ENCODE measurements around the gene BBX.

GRCh38 chr3:107668963-107669362, 146.2 kb downstream of the BBX start:
- no peak for TF ChIP-seq ZFP30 (CRISPR knock-in tag; IDR thresholded peaks at IDR 0.05)
- no peak for TF ChIP-seq BACH2 (CRISPR knock-in tag; IDR thresholded peaks at IDR 0.05; ENCODE audit: borderline replicate concordance)
- TF ChIP-seq ESRRG (CRISPR knock-in tag; IDR thresholded peaks at IDR 0.05): no peak
- no peak for TF ChIP-seq PATZ1 (CRISPR knock-in tag; IDR thresholded peaks at IDR 0.05; ENCODE audit: borderline replicate concordance)
- TF ChIP-seq PPARA (CRISPR knock-in tag; IDR thresholded peaks at IDR 0.05; ENCODE audit: borderline replicate concordance): no peak
- no peak for TF ChIP-seq GLIS3 (CRISPR knock-in tag; IDR thresholded peaks at IDR 0.05)

Data from SK-N-SH treated with all-trans-retinoic acid at 6 μM for 48 hours (cell line).